ENCODE data around the gene MRGPRX2.

Gene MRGPRX2

DNA sequence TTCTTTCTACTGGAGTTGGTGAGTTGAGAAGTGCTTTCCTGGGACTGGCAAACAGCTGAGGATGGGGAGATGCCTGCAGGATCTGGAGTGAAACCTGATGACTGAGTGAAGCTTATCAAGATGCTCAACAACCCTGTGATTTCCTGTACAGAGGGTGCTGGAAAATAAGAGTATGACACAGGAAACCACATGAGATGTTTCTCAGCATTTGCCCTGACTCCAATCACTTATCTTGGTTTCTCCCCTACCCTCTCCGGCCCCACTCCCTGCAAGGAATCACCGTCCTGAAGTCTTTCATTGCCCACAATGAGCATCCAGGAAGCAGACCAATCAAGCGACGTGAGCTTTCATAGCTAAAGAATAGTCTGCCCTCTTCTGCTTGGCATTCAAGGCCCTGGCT, at the start of gene MRGPRX2:
MRGPRX2 (minus strand) TSS at position 89 of the 400 bp plus-strand sequence. CDS start 4,315 bp downstream, outside the sequence.
- no peak for DNase-seq

DNA sequence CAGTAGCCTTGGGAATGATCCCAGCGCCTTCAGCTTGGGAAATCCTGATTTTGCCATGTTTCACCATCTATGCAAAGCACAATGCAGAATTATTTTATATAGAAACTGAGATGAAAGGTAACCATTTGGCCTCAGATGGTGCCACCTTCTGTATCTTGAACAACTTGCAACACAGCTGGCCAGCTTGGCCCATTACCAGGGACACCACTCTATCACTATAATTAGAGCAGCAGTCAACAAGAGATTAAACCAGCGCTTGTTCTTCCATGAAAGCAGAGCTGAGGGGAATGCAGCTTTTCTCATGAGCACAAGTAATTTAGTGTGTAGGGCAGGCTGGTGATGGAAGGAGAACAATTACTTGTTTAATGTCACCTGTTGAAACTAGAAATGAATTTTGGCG, 49.8 kb upstream of the MRGPRX2 start:
- DNase-seq: no peak

DNA sequence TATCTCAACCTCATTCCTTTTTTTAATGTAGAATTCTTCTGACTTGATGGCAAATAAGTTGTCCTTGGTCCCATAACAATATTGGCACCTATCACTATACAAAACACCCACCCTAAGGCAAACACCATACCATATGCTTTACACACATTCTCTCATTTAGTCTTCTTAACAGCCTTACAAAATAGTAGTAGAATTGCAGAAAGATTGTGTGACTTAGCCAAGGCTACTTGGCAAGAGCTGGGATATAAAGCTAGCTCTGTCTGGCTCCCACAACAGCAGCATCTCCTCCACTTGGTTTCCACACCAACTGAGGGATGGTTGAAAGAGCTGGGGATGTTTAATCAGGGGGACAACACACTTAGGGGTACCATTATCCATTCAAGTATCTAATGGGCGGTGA, 46.6 kb upstream of the MRGPRX2 start:
- DNase-seq: no peak

DNA sequence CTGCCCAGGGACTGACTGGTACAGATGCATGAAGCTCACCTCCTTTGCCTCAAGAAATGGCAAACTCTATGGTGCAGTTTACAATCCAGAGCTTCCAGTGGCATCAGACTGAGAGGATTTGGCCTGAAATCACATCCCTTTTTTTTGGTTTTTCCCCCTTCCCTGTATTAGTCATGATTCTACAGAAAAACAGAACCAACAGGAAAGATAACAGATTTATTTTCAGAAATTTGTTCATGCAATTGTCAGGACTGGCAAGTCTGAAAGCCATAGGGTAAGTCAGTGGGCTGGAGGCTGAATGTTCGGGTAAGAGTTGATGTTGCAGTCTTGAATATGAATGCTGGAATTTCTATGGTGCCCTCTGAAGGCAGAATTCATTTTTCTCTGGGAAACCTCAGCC, 44.5 kb upstream of the MRGPRX2 start:
- no peak for DNase-seq

DNA sequence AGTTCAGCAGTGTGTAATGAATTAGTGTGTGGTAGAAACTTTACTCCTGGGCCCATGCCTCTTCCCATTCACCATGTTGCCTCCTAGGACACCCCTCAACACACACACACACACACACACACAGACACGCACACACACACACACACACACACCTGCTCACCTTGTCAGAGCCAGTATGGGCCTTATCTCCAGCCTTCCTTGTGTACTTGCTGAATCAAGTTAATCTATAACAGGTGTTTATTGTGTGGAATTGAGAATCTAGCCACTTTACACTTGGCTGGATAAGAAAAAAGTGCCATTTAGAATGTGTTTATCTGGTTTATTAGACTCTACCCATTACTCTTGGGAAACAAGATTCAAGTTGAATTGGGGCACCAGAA, 42.0 kb upstream of the MRGPRX2 start:
- DNase-seq: no peak

DNA sequence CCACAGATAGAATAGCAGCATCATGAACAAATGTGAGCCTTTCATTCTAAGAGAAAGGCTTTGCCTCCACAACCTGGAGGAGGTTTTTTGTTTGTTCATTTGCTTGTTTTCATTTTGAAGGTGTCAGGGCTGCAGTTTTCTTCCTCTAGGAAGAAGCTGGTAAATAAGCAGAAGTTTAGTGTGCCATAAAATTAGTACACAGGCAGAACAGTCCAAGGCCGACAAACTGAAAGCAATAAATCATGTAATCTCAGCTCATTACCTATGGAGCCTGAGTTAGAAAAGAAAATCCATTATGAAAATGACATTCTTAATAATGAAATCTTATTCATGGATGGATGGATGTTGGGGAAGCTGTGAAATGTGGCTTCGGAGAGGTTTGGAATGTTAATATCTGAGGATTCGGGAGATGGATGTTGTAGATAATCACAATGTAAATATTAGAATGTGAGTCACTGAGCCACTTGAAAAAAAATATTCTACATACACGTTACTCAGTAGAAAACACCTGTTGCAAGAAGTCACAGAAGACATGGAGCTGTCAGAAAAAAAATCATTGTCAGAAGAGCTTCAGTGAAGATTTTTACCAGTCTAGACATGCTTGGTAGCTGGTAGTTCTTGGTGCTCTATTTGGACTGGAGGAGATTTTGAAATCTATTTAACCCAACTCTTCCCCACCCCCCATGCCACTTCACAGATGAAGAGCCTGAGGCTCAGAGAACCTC, 41.4 kb upstream of the MRGPRX2 start:
- DNase-seq: no peak

DNA sequence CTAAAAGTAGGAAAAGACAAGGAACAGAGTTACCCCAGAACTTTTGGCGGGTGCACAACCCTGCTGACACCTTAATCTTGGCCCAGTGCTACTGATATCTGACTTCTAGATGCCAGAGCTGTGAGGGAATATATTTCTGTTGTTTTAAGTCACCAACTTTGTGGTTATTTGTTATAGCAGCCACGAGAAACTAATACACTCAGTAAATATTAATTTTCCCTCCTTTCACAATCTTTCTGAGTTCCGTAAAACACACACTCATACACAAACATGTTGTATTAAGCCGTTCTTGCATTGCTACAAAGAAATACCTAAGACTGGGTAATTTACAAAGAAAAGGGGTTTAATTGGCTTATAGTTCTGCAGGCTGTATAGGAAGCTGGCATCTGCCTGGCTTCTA, 40.4 kb upstream of the MRGPRX2 start:
- DNase-seq: no peak

DNA sequence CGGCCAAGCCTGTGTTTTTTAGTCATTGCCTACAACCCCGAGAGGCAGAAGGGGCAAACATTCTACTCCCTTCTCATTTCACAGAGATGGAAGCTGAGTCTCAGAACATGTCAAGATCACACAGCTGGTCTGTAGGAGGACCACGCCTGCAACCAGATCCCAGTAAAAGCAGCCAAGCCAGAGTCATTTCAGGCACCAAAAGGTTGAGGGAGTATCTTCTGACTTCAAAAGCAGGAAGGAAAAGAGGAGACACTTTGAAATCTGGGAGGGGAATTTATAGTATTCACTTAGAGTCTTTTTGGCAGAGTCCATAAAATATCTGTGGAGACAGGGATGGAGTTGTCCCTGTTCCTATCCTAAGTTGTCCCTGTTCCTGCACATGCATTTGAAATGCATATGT, 38.6 kb upstream of the MRGPRX2 start:
- DNase-seq: no peak

DNA sequence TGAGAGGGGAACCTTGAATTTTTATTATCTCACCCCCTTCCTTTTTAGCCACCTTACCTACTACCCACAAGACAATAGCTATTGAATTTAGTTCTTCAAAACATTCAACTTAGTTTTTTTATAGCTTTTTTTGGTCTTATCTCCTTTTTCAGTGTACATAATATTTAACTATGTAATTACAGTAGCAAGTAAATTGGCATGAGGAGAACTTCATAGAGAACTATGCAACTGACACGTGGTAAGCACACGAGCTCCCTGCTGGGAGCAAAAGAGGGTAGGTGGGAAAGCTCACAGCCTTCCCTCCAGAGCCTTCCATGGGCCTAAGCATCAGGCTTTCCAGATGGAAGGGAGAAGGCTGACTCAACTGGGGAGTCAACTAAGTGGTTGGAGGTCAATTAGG, 34.3 kb upstream of the MRGPRX2 start:
- DNase-seq: no peak

DNA sequence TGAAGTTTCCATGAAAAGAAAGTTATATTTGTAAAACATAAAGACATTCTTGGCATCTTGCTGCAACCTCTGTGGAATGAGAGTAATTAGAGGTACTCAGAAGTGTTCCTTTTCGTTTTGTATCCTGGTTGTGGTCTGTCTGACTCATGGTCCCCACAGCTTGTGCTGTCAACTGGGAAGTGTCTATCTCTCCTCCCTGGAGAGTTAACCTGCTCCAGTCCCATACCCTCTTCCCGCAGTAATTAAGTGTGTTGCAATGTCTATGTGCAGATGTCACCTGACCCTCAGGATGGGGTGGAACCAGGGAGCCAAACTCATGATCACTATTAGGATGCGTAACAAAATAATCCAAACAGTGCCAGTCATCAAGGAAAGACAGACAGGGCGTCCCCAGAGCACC, 33.5 kb upstream of the MRGPRX2 start:
- no peak for DNase-seq

DNA sequence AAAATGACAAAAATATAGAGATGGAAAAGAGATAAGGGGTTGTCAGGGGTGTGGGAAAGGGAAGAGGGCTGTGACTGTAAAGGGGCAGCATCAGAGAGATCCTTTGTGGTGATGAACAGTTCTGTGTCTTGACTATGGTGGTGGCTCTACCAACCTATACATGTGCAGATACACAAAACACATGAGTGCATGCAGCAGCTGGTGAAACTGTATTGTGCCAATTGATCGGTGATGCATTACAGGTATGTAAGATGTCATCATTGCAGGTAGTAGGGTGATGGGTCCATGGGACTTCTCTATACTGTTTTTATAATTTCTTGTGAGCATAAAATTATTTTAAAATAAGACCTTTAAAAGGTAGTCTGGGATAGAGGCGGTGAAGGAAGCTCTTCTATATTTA, 32.3 kb upstream of the MRGPRX2 start:
- no peak for DNase-seq

DNA sequence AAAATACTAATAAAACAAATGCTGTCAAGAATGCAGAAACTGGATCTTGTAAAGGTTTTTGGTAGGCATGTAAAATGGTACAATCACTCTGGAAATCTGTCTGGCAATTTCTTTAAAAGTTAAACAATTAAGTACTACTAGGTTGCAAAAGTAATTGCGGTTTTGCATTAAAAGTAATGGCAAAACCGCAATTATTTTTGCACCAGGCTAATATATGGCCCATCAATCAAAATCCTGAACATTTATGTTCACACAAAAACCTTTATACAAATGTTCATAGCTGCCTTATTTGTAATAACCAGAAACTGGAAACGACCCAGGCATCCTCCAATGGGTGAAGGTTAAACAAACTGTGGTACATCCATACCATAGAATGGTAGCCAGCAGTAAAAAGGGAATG, 31.8 kb upstream of the MRGPRX2 start:
- no peak for DNase-seq

DNA sequence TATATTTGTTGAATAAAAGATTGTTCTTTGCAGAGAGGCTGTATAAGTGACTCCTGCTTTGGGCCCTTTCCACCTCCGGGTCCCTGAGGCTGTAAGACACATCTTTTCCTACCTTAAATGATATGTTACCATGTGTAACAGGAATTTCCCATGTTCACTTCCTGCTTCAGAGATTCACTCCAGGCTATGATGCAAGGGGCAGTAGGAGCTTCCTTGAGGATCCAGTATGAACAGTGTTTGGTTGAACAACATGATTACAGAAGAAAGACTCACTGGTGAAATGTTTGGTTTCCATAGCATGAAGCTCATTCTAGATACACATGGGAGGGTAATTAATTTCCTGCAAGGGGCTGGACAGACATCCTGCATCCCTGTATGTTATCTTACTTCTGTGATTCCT, 30.8 kb upstream of the MRGPRX2 start:
- no peak for DNase-seq

DNA sequence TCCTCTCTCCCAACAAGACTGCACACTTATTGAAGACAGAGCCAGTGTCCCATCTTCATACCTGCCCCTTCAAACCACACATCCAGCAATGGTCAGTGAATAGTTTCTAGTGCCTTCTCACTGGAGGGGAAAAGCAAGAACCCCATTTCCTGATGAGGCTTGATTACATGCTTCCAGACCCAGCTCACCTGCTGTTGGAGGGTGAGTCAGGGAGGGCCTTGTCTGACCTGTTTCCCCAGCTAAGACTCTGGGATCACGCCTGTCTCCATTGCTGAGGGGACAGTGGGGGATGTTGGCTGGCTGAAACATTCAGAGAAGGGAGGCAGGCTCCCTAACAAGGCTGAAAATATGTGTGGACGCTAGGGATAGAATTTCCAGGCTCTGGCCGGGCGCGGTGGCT, 28.9 kb upstream of the MRGPRX2 start:
- no peak for DNase-seq

DNA sequence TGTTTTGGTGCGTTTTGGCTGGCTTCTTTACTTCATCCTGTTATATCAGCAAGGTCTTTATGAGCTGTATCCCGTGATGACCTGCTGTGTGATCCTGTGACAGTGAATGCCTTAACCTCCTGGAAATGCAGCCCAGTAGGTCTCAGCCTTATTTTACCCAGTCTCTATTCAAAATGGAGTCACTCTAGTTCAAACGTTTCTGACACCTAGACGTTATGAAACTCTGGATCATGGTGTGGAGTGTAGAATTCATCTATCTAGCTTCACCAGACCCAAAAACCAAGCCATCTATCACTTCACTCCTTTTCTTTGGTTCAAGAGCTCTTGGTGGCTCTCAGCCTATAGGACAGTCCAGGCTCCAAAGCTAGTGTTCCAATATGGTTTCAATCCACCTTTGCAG, 28.3 kb upstream of the MRGPRX2 start:
- no peak for DNase-seq

DNA sequence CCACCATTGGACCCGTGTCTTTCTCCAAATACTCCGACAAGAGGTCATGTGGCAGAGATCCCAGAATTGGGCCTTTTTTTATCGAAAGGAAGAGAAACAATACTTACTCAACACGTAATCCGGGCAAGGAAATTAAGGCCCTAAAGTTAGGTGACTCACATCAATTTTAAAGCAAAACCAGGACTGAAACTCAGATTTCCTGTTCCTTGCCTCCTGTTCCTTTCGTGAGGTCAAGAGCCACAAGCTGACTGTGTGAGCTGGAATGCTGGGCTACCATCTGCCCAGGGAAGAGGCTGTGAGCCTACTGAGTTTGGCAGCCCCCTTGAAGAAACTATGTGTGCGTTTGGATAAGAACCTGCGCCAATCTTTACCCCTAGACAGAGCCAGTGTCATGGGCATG, 27.1 kb upstream of the MRGPRX2 start:
- no peak for DNase-seq

DNA sequence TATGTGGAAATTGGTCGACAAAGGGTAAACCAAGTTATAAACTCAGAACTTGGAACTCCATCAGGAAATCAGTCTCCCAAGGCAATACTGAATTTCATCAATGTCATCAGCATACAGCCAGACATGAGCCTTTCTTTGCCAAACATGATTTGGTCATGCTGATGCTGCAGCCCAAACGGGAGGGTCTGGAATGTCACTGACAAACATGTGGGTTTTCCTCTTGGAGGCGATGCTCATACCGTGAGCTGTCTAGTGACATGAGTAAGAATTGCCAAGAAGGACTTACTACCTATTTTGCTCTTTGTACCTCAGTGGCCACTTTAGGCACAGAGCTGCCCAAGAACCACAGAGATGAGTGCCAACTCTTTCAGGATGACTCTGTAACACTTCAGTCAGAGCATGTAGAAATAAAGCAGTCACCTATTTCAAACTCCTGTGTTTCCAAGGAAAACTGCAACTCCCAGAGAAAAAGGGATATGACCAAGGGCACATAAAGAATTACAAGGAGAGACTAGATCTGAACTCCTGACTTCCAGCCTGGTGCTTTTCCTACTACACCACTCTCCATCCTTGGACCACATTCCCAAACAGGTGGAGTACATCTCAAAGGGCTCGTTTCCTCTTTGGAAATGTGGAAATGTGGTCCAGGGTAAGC, 24.3 kb upstream of the MRGPRX2 start:
- DNase-seq: no peak

DNA sequence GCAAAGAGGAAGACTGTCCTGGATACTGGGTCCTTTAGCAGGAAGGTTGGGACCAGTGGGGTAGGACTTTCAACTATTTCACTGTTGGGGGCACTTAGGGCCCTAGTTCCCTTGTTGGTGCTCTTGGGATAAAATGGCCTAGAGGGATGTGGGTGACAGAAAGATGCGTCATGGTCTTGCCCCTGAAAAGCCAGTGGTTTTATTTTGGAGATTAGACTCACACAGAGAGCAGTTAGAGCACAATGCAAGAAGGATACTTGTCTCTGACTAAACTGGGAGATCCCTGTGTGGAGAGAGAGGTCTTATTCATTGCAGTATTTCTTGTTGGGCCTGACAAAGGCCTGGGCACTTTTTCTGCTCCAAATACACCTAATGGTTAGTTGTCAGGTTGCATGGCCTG, 22.6 kb upstream of the MRGPRX2 start:
- DNase-seq: no peak

DNA sequence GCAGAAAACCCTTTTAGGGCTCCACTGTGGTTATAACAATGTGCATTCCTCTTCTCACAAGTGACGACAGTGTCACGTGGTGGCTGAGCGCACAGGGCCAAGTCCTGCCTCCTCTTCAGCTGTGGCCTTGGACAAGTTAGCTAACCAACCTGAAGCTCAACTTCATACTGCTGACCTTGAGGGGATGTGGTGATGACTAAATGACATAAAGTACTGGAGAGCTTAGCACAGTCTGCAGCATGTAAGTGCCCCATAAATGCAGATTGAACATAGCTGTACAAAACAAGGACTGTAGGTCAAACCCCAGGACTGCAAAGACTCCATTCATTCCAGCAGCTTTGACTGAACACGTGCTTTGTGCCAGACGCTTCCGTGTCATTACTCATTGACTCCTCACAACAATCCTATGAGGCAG, 20.1 kb upstream of the MRGPRX2 start:
- no peak for DNase-seq

DNA sequence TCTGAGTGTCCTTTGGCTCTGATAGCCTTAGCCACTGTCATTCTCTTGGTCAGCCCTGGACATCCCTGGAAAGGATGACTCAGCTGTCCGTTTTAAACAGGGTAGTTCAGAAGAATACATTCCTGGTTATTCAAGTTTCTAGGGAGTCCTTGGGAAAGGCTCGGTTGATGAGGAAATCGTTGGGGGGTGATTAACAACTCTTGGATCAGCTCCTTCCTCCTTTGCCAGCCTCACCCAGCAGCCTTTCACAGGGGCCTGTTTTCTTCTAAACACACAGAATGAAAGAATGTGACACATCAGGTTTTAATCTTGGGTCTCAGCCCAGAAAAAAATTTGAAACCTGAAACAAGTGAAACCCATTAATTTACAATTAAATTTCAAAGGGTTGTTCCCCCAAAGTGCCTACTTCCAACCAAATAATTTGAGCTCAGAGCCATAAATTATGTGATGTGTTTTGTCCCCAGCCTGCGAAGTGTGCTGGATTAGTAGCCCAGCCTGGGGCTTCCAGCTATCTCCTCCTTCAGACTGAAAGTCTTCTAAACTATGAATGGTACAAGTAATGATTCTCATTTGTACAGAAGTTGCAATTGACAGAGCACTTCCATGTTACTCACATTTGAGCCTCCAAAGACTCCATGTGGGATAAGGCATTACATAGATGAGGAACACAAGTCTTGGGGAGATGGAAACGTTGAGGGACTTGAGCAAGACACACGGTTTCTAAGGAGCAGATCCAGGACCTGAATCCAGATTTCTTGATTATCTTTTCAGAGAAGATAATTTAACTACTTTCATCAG, 19.3 kb upstream of the MRGPRX2 start:
- DNase-seq: no peak

DNA sequence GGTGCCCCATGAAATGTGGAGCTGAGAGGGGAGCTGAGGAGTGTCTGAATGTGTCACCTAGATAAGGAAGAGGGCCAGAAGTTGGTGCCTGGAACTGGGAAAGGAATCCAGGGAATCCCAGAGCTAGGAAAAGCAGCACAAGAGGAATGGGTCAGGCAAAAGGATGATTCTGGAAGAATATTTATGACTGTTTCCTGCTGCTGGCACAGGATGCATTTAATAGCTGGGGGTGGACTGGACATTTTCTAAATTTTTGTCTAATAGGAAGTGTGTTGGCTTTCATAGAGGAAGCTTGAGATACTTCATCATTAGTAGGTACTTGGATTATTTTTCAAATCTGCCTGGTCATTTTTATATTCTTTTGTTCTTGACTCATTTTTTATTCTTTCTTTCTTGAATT, 17.4 kb upstream of the MRGPRX2 start:
- DNase-seq: no peak

DNA sequence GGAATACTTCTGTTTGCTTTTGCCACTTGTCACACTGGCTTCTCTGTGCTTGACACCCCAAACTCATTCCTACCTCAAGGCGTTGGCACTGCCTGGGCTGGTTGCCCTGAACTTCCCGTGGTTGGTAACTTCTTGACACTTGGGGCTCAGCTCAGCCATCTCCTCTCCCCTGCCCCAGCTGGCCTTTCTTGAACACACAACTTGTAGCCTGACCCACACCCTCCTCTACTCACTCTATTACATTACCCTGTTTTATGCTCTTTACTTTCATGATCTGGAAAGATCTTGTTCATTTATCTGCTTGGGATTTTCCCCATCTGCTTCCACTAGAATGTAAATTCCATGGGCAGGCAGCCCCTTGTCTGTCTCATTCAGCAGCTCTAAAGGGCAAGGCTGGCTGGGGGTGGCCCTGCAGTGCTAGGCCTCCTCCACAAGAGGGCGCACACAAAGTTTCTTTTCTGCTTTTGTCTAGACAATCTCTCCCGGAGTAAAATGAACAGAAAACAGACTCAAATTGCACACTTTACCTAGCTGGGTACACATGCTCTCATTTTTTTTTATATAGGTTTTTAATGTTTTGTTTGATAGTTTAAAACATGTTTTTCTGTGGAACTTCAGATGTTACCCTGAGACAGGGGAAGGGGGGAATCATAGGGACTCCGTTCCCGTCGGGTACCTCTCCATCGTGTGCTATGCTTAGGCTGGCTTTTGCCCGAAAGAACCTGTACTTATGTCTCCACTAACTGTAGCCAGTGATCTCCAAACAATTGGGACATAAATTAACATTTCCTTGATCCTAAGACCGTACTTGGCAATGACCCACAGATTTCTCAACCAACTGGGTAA, 16.4 kb upstream of the MRGPRX2 start:
- DNase-seq: peak; percentile 50

DNA sequence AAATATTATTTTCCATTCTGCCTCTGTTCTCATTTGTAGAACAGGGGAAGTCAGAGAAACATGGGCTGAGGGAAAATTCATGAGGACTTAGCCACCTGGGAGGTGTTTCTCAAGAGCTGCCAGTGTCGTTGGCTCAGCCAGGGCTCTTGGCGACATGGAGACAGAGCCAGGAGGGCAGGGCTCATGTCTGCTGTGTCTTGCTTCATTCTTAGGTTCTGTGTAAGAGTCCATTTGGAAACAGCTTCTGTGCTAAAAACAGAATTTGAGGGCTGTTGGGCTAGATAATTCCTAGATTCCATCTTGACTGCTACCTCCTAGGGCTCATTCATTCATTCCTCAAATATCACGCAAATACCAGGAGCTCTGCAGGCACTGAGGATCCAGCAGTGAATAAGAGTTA, 15.1 kb upstream of the MRGPRX2 start:
- DNase-seq: no peak

Measured in right hindlimb (tissue), 1 donor.